Keratinocyte (primary cell): Measurements from ENCODE around the gene PTEN. TPM values are rescaled to one million over a fixed set of nuclear protein-coding genes. Genes with fewer than 3 reads are reported as not detected.

Experiments used
- DNase-seq: peaks from one replicate; pipeline ENCODE4 v3.0.0-alpha.2; 2011; ENCODE audit warnings: low read depth, missing footprints, low spot score
- FAIRE-seq: peaks from 2 replicates; lab custom pipeline; 2011; peaks lifted over from hg19 to GRCh38; lab: Jason Lieb, UNC
- H2AFZ ChIP-seq: 2 replicates; pipeline ENCODE4 v1.6.0; 2012; ENCODE audit warnings: low read length, control low read depth, inconsistent platforms; ENCODE audit not compliant: control insufficient read depth
- H3K27ac ChIP-seq: 2 replicates; pipeline ENCODE4 v1.5.1; 2011; ENCODE audit warnings: low read length; ENCODE audit not compliant: control insufficient read depth, insufficient read depth
- H3K27me3 ChIP-seq: 3 replicates; pipeline ENCODE4 v1.6.0; 2011; ENCODE audit warnings: low read length; ENCODE audit not compliant: control insufficient read depth, insufficient read depth; ENCODE audit errors: extremely low read depth
- H3K36me3 ChIP-seq, 2 experiments: 2 replicates in 1 of 2; 3 replicates in 1 of 2; pipeline ENCODE4 v1.5.1; 2011; ENCODE audit warnings: low read length in 2 of 2, mild to moderate bottlenecking in 1 of 2; ENCODE audit not compliant: control insufficient read depth in 2 of 2, insufficient read depth in 2 of 2; ENCODE audit errors: extremely low read depth in 1 of 2
- H3K4me1 ChIP-seq: 3 replicates; pipeline ENCODE4 v1.5.1; 2011; ENCODE audit warnings: low read length; ENCODE audit not compliant: control insufficient read depth, insufficient read depth; ENCODE audit errors: extremely low read depth
- H3K4me2 ChIP-seq: 3 replicates; pipeline ENCODE4 v1.6.0; 2011; ENCODE audit warnings: low read depth, low read length; ENCODE audit not compliant: control insufficient read depth, insufficient read depth; ENCODE audit errors: extremely low read depth
- H3K4me3 ChIP-seq, 3 experiments: fragments of 200-600 bp in 1 of 3; sonication (generic) in 1 of 3; 2 replicates in 2 of 3; 3 replicates in 1 of 3; pipeline ENCODE4 v1.5.1; 2011 to 2016; ENCODE audit warnings: low read length in 3 of 3, mild to moderate bottlenecking in 3 of 3, control low read depth in 2 of 3, inconsistent platforms in 1 of 3, low read depth in 1 of 3, mixed read lengths in 1 of 3, mixed run types in 1 of 3, moderate library complexity in 1 of 3; ENCODE audit not compliant: control insufficient read depth in 2 of 3, insufficient read depth in 2 of 3; ENCODE audit errors: extremely low read depth in 1 of 3
- H3K79me2 ChIP-seq: 2 replicates; pipeline ENCODE4 v1.6.0; 2012; ENCODE audit warnings: low read length; ENCODE audit not compliant: control insufficient read depth, insufficient read depth
- H3K9ac ChIP-seq: 3 replicates; pipeline ENCODE4 v1.6.0; 2011; ENCODE audit warnings: low read length; ENCODE audit not compliant: control insufficient read depth, insufficient read depth; ENCODE audit errors: extremely low read depth
- H3K9me1 ChIP-seq: 3 replicates; pipeline ENCODE4 v1.6.0; 2011; ENCODE audit warnings: low read length; ENCODE audit not compliant: control insufficient read depth, insufficient read depth; ENCODE audit errors: extremely low read depth
- H3K9me3 ChIP-seq: 2 replicates; pipeline ENCODE4 v1.5.1; 2012; ENCODE audit warnings: low read depth, low read length; ENCODE audit not compliant: control insufficient read depth
- H4K20me1 ChIP-seq: 3 replicates; pipeline ENCODE4 v1.6.0; 2011; ENCODE audit warnings: low read length; ENCODE audit not compliant: control insufficient read depth, insufficient read depth; ENCODE audit errors: extremely low read depth
- CTCF ChIP-seq, 3 experiments: IDR thresholded peaks in 1 of 3; conservative IDR thresholded peaks in 1 of 3; optimal IDR thresholded peaks in 1 of 3; 2 replicates in 2 of 3; 3 replicates in 1 of 3; pipeline versions ENCODE3 to v1.5.1; 2011; ENCODE audit warnings: low read length in 3 of 3, mild to moderate bottlenecking in 3 of 3, moderate library complexity in 2 of 3, control low read depth in 1 of 3, inconsistent platforms in 1 of 3; ENCODE audit not compliant: insufficient read depth in 2 of 3; ENCODE audit errors: extremely low read depth in 1 of 3
- EZH2 ChIP-seq: IDR thresholded peaks from one replicate; pipeline ENCODE4 v1.6.1; 2012; ENCODE audit warnings: inconsistent platforms, mild to moderate bottlenecking, low read length, moderate library complexity
- dilution Hi-C: fragments of 300-500 bp; cut with MboI; formaldehyde crosslinking; loops from one replicate; pipeline ENCODE4 v1.7.0; 2020; ENCODE audit warnings: low sequenced_read_pairs; ENCODE audit not compliant: extremely low pct_ligation_motif_present
- polyA plus RNA-seq, 5 experiments: library from polyadenylated mRNA; depleted of rRNA in 3 of 5; stranded (reverse) in 3 of 5; stranded (forward) in 1 of 5; unstranded in 1 of 5; fragments of >200 nt; gene quantifications; 1 replicate in 1 of 5; 2 replicates in 3 of 5; 3 replicates in 1 of 5; pipeline versions ENCODE4 v1.2.1 to v1.2.3, GENCODE V29; 2011 to 2012; ENCODE audit warnings: missing spikeins in 2 of 5, low read depth in 1 of 5, low replicate concordance in 1 of 5

The PTEN gene
- polyA plus RNA-seq, 1 donor (not counting 4 experiments of a cell fraction or from before 2014, with no cell fraction given): 39.4 TPM

GRCh38 chr10:87818505-87819288 is 44.7 kb upstream of the PTEN start:
- peak; percentile 77 for FAIRE-seq

GRCh38 chr10:87819289-87819585 is 44.2 kb upstream of the PTEN start:
- H3K4me3 ChIP-seq: no peak overlapping the region
- no peak overlapping the region for H3K4me2 ChIP-seq
- H3K27me3 ChIP-seq: no peaks in the 10 kb centered on the region
- H2AFZ ChIP-seq: no peak overlapping the region
- H4K20me1 ChIP-seq: no peaks in the 10 kb centered on the region
- peaks cover 37% of the 10 kb centered on the region for H3K79me2 ChIP-seq
- DNase-seq (no peak), FAIRE-seq (no peak)
- peaks cover 23% of the 10 kb centered on the region for H3K4me1 ChIP-seq
- H3K27ac ChIP-seq: no peak overlapping the region
- TF ChIP-seq EZH2 (no peak), CTCF (optimal IDR thresholded peaks at IDR 0.05 in 1 of 3, IDR thresholded peaks at IDR 0.05 in 1 of 3, conservative IDR thresholded peaks at IDR 0.05 in 1 of 3; ENCODE audit: extremely low read depth in 1 of 3, insufficient read depth in 2 of 3, low read length in 3 of 3) (no peak)
- peaks cover 3% of the 10 kb centered on the region for H3K9me1 ChIP-seq
- H3K36me3 ChIP-seq: no peaks in the 10 kb centered on the region
- dilution Hi-C loops: no loop called here
- no peak overlapping the region for H3K9ac ChIP-seq
- H3K9me3 ChIP-seq: no peaks in the 10 kb centered on the region

More at GRCh38 chr10:87818505-87819288, 44.7 kb upstream of the PTEN start:
- peak overlapping the region; percentile 98 for H3K9ac ChIP-seq
- TF ChIP-seq EZH2 (no peak), CTCF (optimal IDR thresholded peaks at IDR 0.05 in 1 of 3, IDR thresholded peaks at IDR 0.05 in 1 of 3, conservative IDR thresholded peaks at IDR 0.05 in 1 of 3; ENCODE audit: extremely low read depth in 1 of 3, insufficient read depth in 2 of 3, low read length in 3 of 3) (peak in 2 of 3 experiments; percentile 7 to 34)
- peaks cover 23% of the 10 kb centered on the region for H3K4me1 ChIP-seq
- dilution Hi-C loops: no loop called here
- H3K79me2 ChIP-seq: peaks cover 43% of the 10 kb centered on the region
- peak overlapping the region; percentile 75 to 98 (median 98) for H3K4me3 ChIP-seq
- no peaks in the 10 kb centered on the region for H3K9me3 ChIP-seq
- H3K27me3 ChIP-seq: no peaks in the 10 kb centered on the region
- H2AFZ ChIP-seq: peak overlapping the region; percentile 99
- no peaks in the 10 kb centered on the region for H3K36me3 ChIP-seq
- no peak for DNase-seq
- peak overlapping the region; percentile 99 for H3K4me2 ChIP-seq
- peaks cover 3% of the 10 kb centered on the region for H3K9me1 ChIP-seq
- no peaks in the 10 kb centered on the region for H4K20me1 ChIP-seq
- peak overlapping the region; percentile 94 for H3K27ac ChIP-seq
